HG03095 (cell line): ENCODE data around the gene HIPK2.
A peak's percentile ranks its signal among the peaks of the same experiment; 100 is the strongest.

ENCODE experiments used
- ATAC-seq: cut with Tn5 transposase; IDR thresholded peaks from one replicate; pipeline ENCODE4 v1.9.1; 2021; ENCODE audit warnings: moderate library complexity; ENCODE audit not compliant: unreplicated experiment

HIPK2 gene

GRCh38 chr7:139658296-139658695, 119.5 kb downstream of the HIPK2 start:
- no peak for ATAC-seq

GRCh38 chr7:139657725-139658124, 120.1 kb downstream of the HIPK2 start:
- ATAC-seq = no peak

- ATAC-seq = no peak
Observed at GRCh38 chr7:139656387-139656786, 121.4 kb downstream of the HIPK2 start.

GRCh38 chr7:139655305-139655704, 122.5 kb downstream of the HIPK2 start:
- ATAC-seq = no peak

- ATAC-seq = no peak
Observed at GRCh38 chr7:139654276-139655181, 123.3 kb downstream of the HIPK2 start.

GRCh38 chr7:139651914-139652313, 125.9 kb downstream of the HIPK2 start:
- ATAC-seq = no peak

GRCh38 chr7:139651308-139651707, 126.5 kb downstream of the HIPK2 start:
- ATAC-seq = no peak

- ATAC-seq = no peak
Observed at GRCh38 chr7:139650429-139651100, 127.2 kb downstream of the HIPK2 start.

GRCh38 chr7:139648941-139649425, 128.8 kb downstream of the HIPK2 start:
- ATAC-seq = peak; percentile 84

GRCh38 chr7:139648391-139648861, 129.4 kb downstream of the HIPK2 start:
- ATAC-seq = no peak

- ATAC-seq = no peak
Observed at GRCh38 chr7:139647814-139648390, 129.9 kb downstream of the HIPK2 start.

- peak; percentile 28 for ATAC-seq
Observed at GRCh38 chr7:139647085-139647484, 130.7 kb downstream of the HIPK2 start.

GRCh38 chr7:139646566-139646965, 131.2 kb downstream of the HIPK2 start:
- ATAC-seq = no peak

- ATAC-seq = no peak
Observed at GRCh38 chr7:139645572-139646523, 131.9 kb downstream of the HIPK2 start.

GRCh38 chr7:139643951-139644585, 133.7 kb downstream of the HIPK2 start:
- no peak for ATAC-seq

GRCh38 chr7:139642283-139642682, 135.5 kb downstream of the HIPK2 start:
- ATAC-seq = no peak

GRCh38 chr7:139641337-139641992, 136.3 kb downstream of the HIPK2 start:
- no peak for ATAC-seq

GRCh38 chr7:139640681-139641080, 137.1 kb downstream of the HIPK2 start:
- ATAC-seq = no peak

- no peak for ATAC-seq
Observed at GRCh38 chr7:139639563-139639962, 138.2 kb downstream of the HIPK2 start.
